HG03097 (cell line): ENCODE results near the gene NEGR1.

Experiments
- ATAC-seq: cut with Tn5 transposase; IDR thresholded peaks from one replicate; pipeline ENCODE4 v1.9.1; 2021; ENCODE audit not compliant: unreplicated experiment, low FRiP score

The NEGR1 gene

DNA sequence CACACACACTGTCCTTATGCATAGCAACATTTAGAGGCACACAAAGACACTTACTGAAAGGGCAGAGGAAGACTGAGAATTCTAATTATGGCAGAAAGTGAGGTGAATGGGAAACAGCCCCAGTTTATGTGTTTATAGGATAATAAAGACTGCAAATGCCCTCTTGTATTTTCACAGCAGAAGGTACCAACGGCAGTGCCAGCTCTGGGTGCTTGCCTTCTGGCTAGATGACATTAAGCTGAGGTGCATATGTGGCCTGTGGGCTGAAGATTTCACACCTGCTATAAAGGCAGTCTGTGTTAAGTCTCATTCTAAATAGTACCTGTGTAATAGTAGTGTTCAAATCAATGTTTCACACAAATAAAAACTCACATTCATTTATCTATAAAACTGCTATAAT is 854.3 kb downstream of the NEGR1 start:
- ATAC-seq = no peak

DNA sequence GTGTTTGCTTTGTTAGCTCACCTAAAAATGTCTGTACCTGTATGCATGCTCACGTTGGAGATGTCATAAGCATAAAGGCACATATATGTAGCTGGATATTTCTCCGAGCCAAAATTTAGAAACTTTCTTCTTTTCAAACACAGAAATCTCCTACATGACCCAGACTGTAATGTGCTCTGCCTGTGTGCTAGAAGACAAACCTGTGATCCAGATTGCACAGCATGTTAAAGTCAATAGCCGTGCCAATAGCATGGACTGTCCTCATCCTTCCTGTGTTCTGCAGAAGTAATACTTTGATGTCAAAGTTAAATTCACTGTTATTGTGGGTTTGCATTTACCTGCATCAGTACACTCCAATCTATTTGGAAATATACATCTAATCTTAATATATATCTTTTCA is 855.3 kb downstream of the NEGR1 start:
- ATAC-seq = no peak

DNA sequence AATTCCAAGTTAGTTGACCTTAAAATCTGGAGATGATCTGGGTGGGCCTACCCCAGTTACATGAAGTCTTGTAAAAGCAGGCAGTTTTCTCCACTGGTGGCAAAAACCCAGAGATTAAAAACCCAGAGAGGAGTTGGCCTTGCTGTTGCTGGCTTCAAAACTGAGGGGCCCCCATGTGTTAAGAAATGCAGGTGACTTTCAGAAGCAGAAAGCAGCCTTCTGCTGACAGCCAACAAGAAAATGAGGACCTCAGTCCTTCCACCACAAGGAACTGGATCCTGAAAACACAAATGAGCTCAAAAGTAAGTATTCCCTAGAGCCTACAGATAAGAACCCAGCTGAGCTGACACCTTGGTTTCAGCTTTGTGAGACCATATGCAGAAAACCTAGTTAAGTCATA is 857.8 kb downstream of the NEGR1 start:
- no peak for ATAC-seq

DNA sequence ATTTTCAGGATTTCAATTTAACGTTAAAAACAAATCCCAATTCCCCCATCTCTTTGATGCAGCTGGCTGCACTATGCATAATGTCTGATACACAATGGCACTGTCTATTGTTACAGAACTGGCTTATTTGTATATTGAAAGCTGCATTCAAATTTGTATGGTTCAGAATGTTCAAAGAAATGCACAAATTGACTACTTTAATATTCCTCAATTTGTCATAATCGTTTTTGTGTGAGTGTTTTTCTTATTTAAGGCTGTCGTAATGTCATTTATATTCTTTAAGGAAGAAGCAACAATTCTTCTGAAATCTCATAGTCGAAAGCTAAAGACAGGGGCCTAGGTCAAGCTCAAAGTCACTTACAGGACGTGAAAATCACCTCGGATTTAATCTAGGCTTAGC is 860.1 kb downstream of the NEGR1 start:
- ATAC-seq = no peak

DNA sequence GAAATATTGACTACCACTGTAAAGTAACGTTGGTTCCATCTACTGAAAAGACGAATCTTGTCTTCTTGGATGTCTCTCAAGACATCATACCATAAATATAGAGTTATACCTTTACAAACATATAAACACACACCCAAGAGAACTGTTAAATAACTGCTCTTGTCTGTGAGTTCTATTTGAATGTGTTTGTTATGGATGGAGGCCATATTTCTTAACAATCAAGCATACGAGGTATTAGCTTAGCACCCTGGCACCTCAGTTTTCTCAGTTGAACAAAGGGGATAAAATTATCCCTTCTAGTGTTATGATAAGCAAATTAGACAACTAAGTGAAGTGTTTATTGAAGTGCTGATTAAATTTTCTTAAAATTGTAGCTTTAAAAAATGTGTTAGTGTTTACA is 864.9 kb downstream of the NEGR1 start:
- ATAC-seq = no peak

DNA sequence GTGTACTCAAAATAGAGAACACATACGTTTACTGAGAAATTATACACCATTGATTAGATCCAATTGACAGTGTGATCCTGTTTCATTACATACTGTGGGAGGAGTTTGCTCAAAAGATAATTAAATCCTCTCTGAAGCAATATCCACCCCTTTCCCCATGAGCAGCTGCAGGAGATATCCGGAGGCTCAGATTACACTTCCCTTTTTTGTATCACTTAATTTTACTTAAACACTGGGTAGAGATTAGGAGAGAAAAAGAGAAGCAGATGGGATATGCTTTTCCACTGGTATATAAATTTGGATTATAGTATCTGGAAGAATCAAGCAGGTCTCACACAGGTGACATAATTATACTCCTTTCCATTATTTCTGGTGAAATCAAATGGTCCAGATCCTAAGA is 868.2 kb downstream of the NEGR1 start:
- no peak for ATAC-seq

DNA sequence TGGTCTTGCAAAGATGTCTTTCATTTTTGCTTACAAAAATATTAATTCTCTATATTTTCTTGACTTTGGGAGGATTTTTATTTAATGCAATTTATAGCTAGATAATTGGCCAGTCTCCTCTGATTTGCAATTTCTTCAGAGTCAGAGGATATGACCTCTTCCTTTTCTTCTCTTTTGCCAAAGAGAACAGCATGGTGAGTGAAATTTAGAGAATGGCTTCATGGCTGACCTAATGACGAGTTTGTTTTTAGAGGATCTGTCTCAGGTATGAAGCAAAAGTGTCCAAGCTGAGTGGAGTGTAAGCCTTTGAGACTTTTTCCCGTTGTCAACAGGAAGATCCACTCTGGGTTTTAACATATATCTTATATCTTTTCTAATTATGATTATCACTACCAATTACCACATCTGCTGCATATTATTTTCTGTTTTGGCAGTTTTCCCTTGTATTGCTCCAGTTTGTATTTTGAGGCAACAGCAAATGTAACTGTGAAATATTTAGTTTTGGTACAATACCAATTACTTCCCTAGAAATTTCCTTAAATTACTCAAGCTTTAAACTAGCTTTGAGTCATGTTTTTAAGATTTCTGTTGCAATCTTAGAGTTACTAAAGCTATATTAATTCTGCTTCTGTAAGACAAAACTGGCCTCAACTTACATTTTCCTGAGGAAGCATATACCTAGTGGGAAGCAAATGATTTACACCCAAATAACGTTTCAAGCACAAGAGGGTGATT is 868.7 kb downstream of the NEGR1 start:
- ATAC-seq = no peak

DNA sequence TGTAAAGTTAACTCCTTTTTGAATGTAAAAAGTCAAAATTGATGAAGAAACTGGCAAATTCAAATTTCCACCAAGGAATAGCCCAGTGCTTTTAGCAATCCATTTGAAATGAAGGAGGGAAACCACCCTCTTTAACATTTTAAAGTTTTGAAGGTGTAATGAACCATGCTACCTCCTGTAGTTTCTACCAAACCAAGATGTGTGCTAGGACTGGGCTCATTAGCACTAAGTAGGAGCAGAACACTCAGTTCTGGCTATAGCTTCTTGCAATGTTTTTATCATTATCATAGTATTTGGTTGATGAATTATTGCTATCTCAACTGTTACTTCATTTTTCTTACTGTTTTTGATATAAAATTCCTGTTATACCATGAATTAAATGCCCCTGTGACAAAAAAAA is 882.3 kb downstream of the NEGR1 start:
- ATAC-seq = no peak

DNA sequence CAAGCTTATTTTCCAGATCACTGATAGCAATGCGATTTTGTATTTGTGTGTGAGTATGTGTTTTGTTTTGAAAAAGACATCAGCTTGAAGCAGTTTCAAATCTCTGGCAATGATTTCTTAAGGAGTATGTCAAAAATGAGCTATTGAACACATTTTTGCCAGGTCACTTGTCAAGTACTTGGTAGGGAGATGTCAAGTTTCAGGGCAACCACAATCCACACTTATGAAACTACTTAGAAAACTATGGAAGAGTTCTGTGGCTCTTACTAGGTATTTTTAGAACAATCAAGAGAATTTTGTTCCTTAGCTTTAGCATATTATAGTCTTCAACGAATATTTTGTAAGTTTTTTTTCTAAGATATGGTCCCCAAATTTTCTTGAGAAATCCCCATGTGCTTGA is 882.7 kb downstream of the NEGR1 start:
- ATAC-seq = no peak

DNA sequence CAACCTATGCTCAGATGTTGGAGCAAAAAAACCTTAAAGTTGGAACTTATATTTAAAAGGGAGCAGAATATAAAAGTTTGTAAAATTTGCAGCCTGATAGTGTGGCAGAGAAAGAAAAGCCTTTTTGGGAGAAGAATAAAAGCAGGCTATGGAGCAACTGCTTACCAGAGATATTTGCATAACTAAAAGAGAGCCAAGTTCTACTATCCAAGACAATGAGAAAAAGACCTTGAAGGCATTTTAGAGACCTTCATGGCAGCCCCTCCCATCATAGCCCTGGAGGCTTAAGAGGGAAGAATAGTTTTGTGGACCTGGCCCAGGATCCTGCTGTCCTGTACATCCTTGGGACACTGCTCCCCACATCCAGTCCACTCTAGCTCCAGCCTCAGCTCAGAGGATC is 889.0 kb downstream of the NEGR1 start:
- no peak for ATAC-seq

DNA sequence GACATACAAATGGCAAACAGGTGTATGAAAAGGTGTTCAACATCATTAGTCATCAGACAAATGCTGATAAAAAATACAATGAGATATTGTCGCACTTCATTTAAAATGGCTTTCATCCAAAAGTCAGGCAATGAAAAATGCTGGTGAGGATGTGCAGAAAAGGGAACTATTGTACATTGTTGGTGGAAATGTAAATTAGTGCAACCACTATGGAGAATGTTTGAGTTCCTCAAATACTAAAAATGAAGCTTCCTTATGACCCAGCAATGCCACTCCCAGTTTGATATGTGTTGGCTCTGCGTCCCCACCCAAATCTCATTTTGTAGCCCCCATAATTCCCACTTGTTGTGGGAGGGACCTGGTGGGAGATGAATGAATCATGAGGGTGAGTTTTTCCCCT is 891.8 kb downstream of the NEGR1 start:
- no peak for ATAC-seq

DNA sequence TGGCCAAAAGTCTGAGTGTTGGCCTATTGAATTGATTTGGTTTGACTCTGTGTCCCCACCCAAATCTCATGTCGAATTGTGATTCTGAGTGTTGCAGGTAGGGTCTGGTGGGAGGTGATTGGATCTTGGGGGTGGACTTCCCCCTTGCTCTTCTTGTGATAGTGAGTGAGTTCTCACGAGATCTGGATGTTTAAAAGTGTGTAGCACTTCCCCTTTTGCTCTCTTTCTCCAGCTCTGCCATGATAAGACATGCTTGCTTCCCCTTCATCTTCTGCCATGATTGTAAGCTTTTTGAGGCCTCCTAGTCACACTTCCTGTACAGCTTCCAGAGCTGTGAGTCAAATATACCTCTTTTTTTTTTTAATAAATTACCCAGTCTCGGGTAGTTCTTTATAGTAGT is 904.5 kb downstream of the NEGR1 start:
- no peak for ATAC-seq

DNA sequence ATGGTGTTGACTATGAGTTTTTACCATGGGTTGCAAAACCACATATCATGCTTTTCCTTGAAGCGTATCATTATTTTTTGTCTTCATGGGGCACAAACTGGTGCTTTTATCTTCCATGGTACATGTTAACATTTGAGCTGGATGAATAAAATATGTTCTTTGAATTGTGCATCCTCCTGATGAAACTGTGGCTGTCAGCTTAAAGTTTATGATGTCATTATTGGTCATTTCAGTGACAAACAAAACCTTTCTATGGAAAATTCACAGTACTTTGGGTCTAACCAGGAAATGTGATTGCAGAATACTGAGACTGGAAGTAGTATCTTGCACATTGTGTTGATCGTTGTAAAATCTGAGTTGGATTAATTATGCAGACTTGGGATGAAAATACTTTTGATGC is 909.8 kb downstream of the NEGR1 start:
- ATAC-seq = no peak

DNA sequence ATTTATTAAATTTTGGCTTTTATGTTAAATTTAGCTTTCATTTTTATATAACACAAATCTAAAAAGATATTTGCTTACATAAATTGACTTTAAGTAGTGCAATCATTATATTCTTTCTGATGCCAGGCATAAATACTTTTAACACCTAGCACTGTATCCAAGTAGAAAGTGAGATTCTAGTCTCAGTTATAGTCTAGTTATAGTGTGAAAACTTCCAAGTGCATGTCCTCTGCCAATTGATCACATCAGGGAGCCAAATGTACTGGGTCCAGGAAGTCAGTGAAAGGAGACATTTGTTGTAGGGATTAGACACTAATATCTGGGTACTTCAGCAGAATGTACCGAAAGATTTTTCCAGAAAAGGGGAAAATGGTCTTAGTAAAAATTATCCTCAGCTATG is 910.8 kb downstream of the NEGR1 start:
- no peak for ATAC-seq

DNA sequence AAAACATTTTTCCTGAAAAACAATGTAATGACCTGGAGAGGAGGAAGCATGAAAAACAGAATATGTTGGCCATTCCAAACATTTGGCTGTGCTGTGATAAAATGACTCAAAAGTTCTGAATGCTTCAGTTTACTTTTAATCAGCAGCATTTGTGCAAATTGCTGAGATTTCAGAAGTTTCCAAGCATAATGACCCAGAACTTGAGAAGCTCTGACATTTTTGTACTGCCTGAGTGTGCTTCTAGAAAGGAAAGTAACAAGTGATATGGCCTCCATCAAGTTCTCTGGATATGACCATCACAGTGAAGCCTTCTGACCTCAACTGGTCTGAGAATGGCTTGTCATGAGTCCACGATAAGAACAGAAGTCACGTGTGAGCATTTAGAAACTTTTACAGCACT is 918.1 kb downstream of the NEGR1 start:
- ATAC-seq = no peak

DNA sequence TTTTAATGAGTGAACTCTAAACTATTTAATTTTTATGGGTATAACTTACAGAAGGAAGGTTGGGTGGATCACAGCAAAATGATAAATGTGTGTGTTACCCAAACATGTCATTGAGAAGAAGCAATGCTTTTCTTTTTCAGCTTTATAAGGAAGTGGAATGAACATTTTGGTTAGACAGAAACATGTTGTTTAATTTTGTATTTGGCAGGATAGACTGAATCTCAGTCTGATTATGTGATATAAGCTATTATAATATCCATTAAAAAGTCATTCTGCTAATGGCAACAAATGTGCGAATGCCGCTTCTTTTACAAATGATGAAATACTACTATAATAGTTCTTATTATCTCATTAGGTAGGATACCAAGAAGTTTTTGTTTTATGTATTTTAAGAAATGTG is 919.6 kb downstream of the NEGR1 start:
- ATAC-seq = no peak

DNA sequence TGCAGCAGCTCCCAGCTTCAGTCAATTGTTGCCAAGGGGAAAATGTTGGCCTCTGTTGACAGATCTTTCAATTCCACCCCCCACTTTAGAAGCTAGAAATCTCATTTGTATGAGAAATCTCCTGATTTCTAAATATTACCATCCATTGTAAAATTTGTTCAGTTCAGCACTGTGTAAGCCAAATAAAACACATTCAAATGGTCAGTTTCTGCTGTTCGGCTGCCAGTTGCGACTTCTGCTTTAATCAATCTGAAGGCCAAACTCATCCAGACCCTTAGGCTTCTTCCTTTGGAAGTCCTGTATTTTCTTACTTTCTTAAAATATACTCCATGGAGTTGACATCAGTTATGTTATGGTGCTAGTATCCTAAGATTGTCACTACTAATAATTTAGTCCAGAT is 920.3 kb downstream of the NEGR1 start:
- ATAC-seq = no peak

DNA sequence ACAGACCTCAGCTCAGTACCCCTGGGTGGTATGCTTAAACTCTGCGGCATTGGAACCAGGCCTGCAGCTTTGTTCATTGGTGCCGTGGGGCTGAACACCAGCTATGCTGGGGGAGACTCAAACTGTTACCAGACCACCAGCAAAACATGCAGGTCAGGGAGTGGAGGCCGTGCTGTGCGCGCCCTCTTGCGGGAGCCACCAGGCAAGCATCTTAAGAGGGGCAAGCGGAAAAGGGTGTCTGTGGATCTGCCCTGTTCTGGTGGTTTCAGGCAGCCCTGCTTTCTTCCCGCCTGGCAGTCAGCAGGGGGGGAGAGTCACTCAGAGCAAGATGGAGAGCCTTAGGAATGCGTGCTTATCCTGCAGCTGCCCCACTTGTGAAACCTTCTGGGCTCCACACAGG is 924.6 kb downstream of the NEGR1 start:
- ATAC-seq = no peak

DNA sequence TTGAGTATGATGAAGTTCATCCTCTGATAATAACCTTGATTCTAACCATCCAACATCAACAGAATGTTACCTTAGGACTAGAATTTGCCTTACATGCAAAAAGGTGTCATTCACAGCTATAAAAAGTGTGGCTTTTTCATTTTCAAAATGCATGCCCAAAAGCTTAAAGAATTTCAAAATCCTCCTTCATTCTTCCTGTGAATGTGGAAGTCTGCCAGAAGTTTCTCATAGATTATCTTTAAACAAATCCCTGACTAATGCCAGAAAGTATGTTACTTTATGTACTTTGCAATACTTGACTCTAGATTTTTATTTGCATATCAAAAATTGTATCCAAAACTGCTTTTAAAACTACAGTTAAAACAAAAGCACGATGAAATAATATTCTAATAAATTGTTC is 930.9 kb downstream of the NEGR1 start:
- ATAC-seq = no peak

DNA sequence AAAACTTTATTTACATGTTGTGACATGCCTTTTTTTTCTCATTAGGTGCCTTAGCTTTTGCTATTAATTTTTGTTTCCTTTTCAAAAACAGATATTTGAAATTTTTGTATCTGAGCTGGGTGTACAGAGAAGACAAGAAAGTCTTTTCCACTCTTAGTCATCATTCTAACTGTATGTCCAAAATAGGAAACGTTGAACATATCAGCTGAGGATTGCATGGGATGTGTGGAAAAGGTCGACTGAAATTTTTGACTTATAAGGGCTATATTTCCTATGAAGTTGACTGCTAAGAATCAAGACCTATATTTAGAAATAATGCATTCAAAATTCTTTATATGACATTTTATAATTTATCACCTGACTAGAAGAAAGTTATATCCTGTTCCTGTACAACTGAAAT is 931.5 kb downstream of the NEGR1 start:
- ATAC-seq = no peak

DNA sequence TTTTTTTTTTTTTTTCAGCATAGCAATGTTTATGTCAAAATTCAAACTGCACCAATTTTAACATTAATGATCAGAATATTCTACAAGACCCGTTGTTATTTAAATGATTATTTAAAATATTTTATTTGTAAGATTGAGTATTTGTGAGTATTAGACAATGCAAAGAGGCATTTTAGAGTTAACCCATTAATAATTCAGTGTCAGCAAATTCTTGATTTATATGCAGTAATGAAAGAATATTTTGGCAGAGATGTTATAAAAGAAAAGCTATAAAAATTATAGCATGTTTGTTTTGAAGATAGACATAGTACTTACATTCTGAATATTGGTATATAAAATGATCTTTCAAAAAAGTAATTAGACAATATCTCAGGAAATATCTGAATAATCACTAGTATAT is 932.0 kb downstream of the NEGR1 start:
- ATAC-seq = no peak
